Hypothalamus (tissue), 51 donors: ENCODE data around the gene CCR6.
"Not testable (repeated sequence)": the region's sequence is repeated elsewhere in the genome, so short reads cannot be mapped to it uniquely, and the experiment has no call there.

Experiments used
- DNase-seq, 51 donors: peaks; one replicate each; lab custom pipeline; 2025; lab: John Stamatoyannopoulos, UW

Gene CCR6

DNA sequence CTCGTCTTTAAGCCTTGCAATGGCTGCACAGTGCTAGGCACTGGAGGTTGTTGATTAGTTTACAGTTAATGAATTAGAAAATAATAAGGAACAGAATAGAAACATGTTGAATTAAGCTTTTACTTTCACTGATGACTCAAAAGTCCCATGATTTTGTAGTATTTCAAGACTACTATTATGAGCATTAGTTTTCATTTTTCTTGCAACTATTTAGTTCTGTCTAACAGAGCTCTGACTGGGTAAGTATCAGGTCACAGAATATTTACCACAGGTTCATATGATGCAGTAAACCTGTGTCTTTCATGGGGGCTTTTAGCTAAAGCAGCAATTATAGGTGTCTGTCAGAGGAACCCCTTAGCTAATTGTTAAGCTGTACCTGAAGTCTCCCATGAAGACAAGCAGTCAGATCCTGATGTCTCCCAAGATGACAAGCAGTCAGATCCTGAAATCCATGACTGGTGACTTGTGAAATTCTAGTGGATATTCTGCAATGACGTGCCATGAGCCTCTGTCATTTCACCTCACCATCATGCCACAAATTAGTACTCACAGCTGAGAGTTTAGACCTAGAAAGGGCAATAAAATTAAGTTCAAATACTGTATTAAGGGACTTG, 43.1 kb downstream of the CCR6 start:
- no peak for DNase-seq

DNA sequence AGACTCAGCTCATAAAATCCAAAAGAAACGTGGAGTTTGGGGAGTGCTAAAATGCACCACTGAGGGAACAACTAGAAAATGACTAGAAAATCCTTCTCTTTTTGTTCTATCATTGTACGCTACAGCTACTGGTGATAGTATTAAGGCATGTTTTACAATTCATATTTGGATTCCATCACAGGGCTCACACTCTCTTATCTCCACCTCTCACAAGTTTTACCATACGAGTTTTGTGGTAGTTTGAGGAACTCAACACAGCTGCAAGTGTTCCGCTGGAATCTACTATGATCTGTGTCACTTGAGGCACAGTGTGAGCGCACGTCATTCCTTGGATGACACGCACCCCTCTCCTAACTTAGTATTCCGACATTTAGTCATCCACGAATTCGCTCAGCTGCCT, 44.8 kb downstream of the CCR6 start:
- not testable (repeated sequence) for DNase-seq

DNA sequence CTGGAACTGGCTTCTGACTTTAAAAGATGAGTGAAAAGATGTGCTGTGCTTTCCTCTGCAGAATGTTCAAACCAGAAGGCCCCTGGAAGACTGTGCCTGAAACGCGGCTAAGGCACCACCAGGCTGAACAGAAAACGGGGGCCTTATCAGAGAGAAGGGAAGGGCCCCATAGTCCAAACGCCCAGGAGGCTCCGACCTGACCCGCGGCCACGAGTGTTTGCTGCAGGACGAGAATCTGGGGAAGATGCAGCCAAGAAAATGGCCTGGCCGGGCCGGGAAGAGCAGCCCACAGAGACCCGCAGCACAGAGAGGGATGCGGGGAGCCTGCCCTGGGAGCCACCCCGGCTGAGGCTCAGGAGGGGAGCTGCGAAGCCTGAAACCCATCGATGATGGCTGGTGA, 45.4 kb downstream of the CCR6 start:
- not testable (repeated sequence) for DNase-seq

DNA sequence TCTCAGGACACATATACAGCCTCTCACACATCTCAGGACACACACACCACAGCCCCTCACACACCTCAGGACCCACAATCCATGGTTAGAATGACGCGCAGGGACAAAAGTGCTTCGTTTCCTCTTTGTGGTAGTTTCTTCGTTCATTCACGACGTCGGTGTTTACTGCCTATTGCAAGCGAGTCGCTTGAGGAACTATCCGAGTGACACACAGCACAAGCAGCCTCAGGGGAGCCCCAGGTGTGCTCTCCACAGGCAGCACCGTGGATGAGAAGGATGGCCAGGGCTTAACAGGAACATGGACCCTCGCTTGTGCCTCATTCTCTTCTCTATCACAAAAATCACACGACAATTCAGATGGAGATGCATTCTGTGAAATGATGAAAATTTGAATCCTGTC, 47.0 kb downstream of the CCR6 start:
- not testable (repeated sequence) for DNase-seq

DNA sequence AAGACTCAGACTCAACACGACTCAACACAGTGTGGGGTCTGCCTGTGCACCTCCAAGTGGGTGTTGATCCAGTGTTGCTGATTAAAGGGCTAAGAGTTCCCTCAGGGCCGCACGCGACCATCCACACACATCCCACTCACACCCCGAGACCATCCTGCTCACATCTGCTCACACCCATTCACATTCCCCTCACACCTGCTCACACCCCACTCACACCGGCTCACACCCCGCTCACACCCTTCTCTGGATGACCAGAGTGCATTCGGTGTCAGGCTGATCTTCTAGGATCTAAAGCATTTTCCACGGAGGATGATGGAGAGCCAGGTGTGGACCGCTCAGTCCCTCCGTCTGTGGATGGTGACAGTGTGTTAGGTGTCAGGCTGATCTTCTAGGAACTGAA, 48.4 kb downstream of the CCR6 start:
- not testable (repeated sequence) for DNase-seq

DNA sequence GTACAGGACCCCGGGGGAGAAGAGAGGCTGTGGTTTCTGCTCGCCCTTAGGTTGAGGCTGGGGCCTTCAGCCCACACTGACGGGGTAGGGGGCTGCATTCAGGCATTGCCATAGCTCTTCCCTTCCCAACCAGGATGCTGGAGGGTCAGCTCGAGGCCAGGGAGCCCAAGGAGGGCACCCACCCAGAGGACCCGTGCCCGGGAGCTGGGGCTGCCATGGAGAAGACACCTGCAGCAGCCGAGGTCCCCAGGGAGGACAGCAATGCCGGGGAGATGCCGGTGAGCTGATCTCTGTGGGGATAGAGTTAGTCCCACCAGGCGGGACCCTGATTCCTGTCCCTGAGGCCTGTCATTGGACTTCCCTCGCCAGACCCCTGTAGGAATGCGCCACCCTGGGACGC, 49.1 kb downstream of the CCR6 start:
- not testable (repeated sequence) for DNase-seq

DNA sequence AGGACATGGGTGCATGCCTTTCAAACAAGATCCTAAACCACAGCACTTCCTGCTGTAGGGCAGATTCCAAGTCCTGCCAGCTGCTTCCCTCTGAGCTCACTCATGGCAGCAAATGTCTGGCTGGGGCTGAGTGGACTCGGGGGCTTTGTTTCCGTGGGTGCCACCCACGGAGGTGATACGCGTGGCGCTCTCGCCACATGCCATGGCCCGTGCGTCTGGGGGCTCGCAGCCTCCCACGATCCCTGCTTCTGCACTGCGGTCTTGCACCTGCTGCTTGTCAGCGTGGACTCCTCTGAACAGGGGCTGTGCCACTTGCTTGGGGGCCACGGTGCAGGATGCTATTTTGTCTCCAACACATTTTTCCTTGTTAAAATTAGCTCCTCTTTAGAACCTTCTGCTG, 54.4 kb downstream of the CCR6 start:
- DNase-seq: not testable (repeated sequence)

DNA sequence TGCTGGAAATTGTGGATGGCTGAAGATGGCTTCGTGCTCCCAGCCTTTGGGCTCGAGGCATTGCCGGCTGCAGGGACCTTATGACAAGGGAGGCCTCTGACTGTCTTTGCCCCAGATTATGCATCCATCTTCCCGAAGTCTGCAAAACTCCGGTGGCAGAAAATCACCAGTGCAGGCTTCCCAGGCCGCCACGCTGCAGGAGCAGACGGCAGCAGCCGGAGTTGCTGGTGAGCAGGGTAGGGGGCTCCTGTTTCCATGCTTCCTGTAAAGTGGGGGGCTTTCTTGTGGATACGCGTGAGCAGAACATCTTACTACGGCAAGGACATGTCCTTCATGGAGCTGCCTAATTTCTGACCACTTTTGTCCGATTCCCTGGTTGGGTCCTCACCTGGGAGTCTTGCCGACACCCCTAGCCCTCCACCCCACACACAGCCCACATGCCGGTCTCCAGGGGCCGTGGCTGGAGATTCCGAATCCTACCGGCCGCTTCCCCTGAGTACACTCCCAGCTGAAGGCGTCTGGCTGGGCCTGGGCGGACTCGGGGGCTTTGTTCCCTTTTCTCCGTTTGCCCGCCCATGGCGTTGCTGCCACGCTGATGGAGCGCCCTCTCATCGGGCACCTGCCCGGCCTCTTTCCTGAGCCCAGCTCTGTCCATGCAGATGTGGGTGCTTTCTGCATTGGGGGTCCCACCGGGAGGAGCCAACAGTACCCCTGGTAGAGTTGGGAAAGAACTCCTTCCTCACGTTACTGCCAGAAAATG, 56.2 kb downstream of the CCR6 start:
- DNase-seq: not testable (repeated sequence)

DNA sequence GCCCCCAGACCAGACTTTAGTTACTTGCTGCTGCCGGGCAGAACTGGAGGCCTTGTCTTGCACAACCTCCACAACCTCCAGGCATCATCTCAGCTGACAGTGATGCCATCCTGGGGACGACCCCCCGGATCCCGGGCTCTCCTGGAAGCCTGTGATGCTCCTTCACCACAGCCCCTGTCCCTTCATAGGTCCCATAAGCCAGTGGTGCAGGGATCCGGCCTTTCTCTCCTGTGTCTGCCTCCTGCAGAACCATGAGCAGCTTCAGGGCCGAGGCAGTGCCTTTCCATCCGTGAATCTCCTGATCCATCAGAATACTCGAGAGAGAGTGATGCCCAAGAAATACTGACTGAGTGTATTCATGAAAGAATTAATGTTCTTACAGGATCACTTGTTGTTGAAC, 57.2 kb downstream of the CCR6 start:
- DNase-seq: not testable (repeated sequence)

DNA sequence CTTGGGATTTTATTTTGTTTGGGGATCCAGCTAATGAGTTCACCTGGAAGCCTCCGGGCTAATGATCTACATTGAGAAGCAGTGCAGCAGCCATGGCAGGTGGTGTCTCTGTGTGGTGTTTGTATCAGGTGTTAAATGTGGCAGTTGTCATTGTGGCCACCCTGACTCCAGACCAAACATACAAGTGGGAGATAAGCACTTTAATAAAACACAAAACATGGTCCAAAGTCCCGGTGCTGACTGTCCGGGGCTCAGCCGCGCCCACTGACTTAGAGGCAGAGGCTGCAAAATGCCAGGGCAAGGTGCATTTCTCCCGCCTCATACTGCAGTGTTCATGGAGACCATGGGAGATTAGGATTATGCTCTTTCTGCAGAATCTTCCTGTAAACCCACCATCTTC, 58.5 kb downstream of the CCR6 start:
- DNase-seq: not testable (repeated sequence)

DNA sequence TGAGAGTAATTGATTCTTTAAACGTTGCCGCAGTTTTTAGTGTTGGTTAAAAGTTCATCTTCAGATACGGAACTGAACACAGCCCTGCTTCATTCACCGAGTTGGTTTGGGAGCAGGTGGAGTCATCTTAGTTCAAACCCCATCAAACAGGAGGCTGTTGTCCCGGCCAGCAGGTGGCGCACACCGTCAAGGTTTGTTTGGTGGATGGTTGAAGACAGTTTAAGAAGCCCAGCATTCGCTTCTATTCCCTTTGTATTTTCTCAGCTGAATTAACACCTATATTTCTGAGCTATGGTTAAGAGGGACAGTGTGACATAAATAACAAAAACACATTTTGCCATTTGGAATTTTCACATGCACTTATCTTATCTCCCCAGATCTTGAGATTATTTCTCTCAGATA, 60.0 kb downstream of the CCR6 start:
- not testable (repeated sequence) for DNase-seq

DNA sequence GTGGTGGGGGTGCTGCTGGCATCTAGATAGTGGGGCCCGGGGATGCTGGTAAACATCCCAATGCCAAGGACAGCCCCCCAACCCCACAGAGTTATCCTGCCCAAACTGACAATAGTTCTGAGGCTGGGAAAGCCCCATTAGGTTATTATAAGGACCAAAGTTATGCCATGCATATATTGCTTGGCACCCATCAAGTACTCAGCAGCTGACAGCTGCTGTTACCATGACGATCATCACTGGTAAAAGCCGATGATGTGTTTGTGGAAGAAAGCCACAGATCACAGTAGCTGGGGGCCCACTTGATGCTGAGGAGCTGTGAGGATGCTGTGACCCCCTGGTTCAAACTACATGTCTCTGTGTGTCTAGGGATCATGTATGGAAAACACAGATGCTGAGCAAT, 62.2 kb downstream of the CCR6 start:
- DNase-seq: not testable (repeated sequence)

DNA sequence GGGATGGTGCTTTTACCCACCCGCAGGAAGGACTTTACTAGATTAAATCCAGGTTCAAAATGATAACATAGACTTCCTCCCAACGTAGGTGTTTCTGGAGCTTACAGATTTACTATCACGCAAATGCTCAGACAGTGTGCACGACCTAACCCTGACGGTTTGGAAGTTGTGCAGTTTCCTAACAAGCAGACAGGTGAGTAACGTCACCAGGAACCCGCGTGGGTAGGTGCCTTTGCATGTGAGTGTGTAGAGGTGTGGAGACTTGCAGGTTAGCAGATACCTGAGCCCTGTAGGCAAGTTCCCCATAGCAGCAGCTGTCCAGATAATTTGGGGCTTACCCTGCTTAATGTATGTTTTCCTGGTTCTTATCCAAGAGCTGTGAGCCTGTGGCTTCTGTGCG, 64.4 kb downstream of the CCR6 start:
- DNase-seq: not testable (repeated sequence)
